Measurements from ENCODE around the gene LCN15.
"Not testable (repeated sequence)": the region's sequence is repeated elsewhere in the genome, so short reads cannot be mapped to it uniquely, and the experiment has no call there.

The LCN15 gene, protein sequence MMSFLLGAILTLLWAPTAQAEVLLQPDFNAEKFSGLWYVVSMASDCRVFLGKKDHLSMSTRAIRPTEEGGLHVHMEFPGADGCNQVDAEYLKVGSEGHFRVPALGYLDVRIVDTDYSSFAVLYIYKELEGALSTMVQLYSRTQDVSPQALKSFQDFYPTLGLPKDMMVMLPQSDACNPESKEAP

GRCh38 chr9:136764301-136764891, at the start of gene LCN15:
LCN15 (minus strand) TSS chr9:136764518; CDS start chr9:136764488, 30 bp downstream.
- no peak for DNase-seq (ENCODE audit: low read depth in 2 of 2)

- no peak for DNase-seq (ENCODE audit: low read depth in 2 of 2)
Measured at GRCh38 chr9:136808806-136809158, 44.5 kb upstream of the LCN15 start.

DNA sequence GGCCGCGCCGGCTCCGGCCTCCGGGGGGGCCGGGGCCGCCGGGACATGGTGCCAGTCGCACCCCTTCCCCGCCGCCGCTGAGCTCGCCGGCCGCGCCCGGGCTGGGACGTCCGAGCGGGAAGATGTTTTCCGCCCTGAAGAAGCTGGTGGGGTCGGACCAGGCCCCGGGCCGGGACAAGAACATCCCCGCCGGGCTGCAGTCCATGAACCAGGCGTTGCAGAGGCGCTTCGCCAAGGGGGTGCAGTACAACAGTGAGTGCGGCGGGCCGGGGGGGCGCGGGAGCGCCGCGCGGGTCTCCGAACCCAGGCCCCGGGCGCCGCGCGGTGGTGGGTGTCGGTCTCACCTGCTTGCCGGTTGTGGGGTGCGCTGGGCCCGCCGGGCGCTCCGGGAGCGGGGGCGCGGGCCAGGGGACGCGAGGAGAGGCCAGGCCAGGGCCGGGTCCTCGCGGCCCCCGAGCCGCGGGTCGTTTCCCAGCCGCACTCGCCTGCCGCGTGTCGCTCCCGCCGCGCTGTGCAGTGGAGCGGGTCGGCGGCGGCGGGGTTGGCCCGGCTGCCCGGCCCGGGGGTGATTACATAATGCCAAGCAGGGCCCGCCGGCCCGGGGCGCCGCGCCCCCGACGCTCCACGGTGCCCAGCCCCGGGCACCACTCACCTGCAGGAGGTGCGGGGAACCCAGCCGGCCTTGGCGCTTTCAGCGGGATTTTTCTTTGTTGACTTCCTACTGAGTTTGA, 43.9 kb upstream of the LCN15 start:
- peak; percentile 16 to 50 for DNase-seq (ENCODE audit: low read depth in 2 of 2)

GRCh38 chr9:136807281-136808074, 43.2 kb upstream of the LCN15 start, which contains the start of gene RABL6:
RABL6 (plus strand) TSS chr9:136807948; CDS start chr9:136808197, 249 bp downstream.
- peak; percentile 56 to 77 for DNase-seq (ENCODE audit: low read depth in 2 of 2)

DNA sequence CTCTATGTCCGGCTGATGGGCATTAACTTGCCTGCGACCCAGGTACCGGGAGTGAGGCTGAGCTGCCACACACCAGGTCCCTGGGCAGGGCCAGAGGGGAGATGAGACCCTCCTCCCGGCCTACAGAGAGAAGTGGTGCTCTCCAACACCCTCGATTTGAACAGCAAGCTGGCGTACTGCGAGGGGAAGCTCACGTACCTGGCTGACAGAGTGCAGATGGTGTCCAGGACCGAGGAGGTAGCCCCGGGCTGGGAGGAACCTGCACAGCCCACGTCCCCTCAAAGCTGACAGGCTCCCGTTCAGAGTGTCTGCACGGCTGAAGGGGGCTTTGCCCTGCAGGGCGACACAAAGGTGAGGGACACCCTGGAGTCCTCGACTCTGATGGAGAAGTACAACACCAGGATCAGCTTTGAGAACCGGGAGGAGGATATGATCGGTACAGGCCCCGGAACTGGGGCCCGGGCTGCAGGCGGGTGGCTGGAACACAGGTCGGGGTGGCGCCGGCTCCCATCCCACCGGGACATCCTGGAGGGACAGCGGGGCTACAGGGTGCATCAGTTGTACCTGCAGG, 42.4 kb upstream of the LCN15 start:
- DNase-seq (ENCODE audit: low read depth in 2 of 2): no peak

DNA sequence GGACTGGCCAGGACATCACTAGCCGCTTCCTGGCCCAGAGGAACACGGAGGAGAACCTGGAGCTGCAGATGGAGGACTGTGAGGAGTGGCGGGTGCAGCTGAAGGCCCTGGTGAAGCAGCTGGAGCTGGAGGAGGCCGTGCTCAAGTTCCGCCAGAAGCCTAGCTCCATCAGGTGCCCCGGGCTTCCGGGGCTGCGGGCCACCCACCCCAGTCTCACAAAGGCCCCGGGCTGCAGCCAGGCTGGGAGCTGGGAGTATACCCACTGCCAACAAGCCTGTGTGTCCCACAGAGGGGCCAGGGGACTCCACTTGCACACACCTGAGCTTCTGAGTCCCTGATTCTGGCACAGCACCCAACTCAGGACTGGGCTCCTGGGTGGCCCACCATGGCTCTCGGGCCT, 41.7 kb upstream of the LCN15 start:
- DNase-seq (ENCODE audit: low read depth in 2 of 2): no peak

DNA sequence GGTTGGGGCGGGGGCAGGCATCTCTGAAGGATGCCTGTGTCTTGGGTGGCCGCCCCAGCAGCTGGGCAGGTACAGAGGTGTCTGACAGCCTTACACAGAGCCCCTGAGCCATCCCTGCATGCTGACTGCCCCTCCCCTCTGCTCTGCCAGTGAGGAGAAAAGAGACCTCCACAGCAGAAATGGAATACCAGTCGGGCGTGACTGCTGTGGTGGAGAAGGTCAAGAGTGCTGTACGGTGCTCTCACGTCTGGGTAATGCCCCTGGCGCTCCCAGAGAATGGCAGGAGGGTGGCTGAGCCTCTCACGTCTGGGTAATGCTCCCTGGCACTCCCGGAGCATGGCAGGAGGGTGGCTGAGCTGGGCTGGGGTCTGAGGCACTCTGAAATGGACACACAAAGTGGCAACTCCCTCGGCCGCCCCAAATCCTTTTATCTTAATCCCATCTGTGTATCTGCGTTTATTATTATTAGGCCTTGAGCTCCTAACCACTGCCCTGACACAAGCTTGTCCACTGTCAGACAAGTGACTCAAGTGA, 41.0 kb upstream of the LCN15 start:
- DNase-seq (ENCODE audit: low read depth in 2 of 2): no peak

GRCh38 chr9:136804509-136805206, 40.3 kb upstream of the LCN15 start:
- no peak for DNase-seq (ENCODE audit: low read depth in 2 of 2)

- no peak for DNase-seq (ENCODE audit: low read depth in 2 of 2)
Measured at GRCh38 chr9:136803551-136804508, 39.5 kb upstream of the LCN15 start.

GRCh38 chr9:136803009-136803550, 38.8 kb upstream of the LCN15 start:
- DNase-seq (ENCODE audit: low read depth in 2 of 2): not testable (repeated sequence)

DNA sequence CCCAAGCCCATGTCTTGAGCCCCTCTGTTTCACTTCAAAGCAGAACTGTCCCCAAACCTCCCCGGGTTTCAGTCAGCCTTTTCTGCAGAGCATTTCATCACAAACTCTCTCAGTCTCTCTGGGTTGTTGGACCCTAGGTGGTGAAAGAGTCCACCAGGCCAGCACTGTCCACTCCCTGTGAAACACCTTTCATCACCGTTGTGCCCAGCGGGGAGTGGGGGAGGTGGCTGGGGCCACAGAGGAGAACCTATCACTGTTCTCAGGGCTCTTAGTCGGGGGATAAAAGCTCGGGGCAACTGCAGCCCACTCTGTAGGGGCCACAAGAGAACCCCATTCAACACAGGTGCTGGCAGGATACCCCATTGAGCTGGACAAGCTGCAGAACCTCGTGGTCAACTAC, 38.0 kb upstream of the LCN15 start:
- no peak for DNase-seq (ENCODE audit: low read depth in 2 of 2)

GRCh38 chr9:136799854-136800657, 35.7 kb upstream of the LCN15 start:
- DNase-seq (ENCODE audit: low read depth in 2 of 2): peak; percentile 81 to 89

- no peak for DNase-seq (ENCODE audit: low read depth in 2 of 2)
Measured at GRCh38 chr9:136799079-136799853, 34.9 kb upstream of the LCN15 start.

GRCh38 chr9:136798708-136799078, 34.4 kb upstream of the LCN15 start:
- no peak for DNase-seq (ENCODE audit: low read depth in 2 of 2)

- not testable (repeated sequence) for DNase-seq (ENCODE audit: low read depth in 2 of 2)
Measured at GRCh38 chr9:136796775-136797347, 32.5 kb upstream of the LCN15 start.

GRCh38 chr9:136796238-136796774, 32.0 kb upstream of the LCN15 start, which contains the start of gene CCDC183:
CCDC183 (plus strand) TSS chr9:136796338; CDS start chr9:136796398, 60 bp downstream.
- DNase-seq (ENCODE audit: low read depth in 2 of 2): no peak

GRCh38 chr9:136795000-136795348, 30.7 kb upstream of the LCN15 start:
- no peak for DNase-seq (ENCODE audit: low read depth in 2 of 2)
